ENCODE data around the gene TRAPPC5. TPM values are rescaled to one million over a fixed set of nuclear protein-coding genes. Genes with fewer than 3 reads are reported as not detected.
"Not testable (repeated sequence)": the region's sequence is repeated elsewhere in the genome, so short reads cannot be mapped to it uniquely, and the experiment has no call there.

Gene TRAPPC5
- 100 to 1,000 TPM in 1 of 2 donors, 10 to 100 TPM in 1; 82.6 to 108 TPM for total RNA-seq
- long read RNA-seq, full-length matches to known transcripts = 7 of 8 reads
- long read RNA-seq, partial matches to known transcripts = 0 of 8 reads
- long read RNA-seq, other reads (novel, unspliced or antisense) = 1 of 8 reads

GRCh38 chr19:7680606-7681339 lies at the start of gene TRAPPC5:
TSS of gene TRAPPC5 (plus strand) at chr19:7680833. CDS start at chr19:7682254, 1,421 bp downstream.
- DNase-seq = peak; percentile 90
- intact Hi-C loops (cut with DNase I) = loop anchor here (5.0 to 10.0 kb wide), 2 partner anchors 113 to 326 kb away; no protein-coding TSS in a partner anchor

GRCh38 chr19:7631577-7631976 lies 49.1 kb upstream of the TRAPPC5 start:
- ATAC-seq (no peak), DNase-seq (no peak)
- intact Hi-C loops (cut with DNase I) = no loop called here

More at GRCh38 chr19:7680606-7681339, at the start of gene TRAPPC5:
- peak; percentile 87 to 91 for ATAC-seq

GRCh38 chr19:7632340-7633203 lies 48.1 kb upstream of the TRAPPC5 start:
- DNase-seq = no peak
- no peak for ATAC-seq
- intact Hi-C loops (cut with DNase I) = no loop called here

- intact Hi-C loops (cut with DNase I) = no loop called here
- ATAC-seq (no peak), DNase-seq (no peak)
Measured at GRCh38 chr19:7633698-7634097, 46.9 kb upstream of the TRAPPC5 start, which contains the start of gene PCP2. TSS of gene PCP2 (minus strand) at chr19:7633719. CDS start at chr19:7633457, 262 bp downstream.

- ATAC-seq (no peak), DNase-seq (no peak)
- intact Hi-C loops (cut with DNase I) = no loop called here
Measured at GRCh38 chr19:7635670-7636069, 45.0 kb upstream of the TRAPPC5 start.

GRCh38 chr19:7636317-7636690 lies 44.3 kb upstream of the TRAPPC5 start:
- no peak for DNase-seq
- intact Hi-C loops (cut with DNase I) = no loop called here
- ATAC-seq = no peak

- ATAC-seq (peak; percentile 88 to 93), DNase-seq (peak; percentile 64)
- intact Hi-C loops (cut with DNase I) = no loop called here
Measured at GRCh38 chr19:7636691-7637373, 43.8 kb upstream of the TRAPPC5 start, which contains the start of gene STXBP2. TSS of gene STXBP2 (plus strand) at chr19:7637110. CDS start at chr19:7637150, 40 bp downstream.

GRCh38 chr19:7637374-7638256 lies 43.0 kb upstream of the TRAPPC5 start:
- DNase-seq (peak; percentile 67), ATAC-seq (peak; percentile 7 to 67)
- intact Hi-C loops (cut with DNase I) = no loop called here

GRCh38 chr19:7638802-7639465 lies 41.7 kb upstream of the TRAPPC5 start:
- ATAC-seq (no peak), DNase-seq (no peak)
- intact Hi-C loops (cut with DNase I) = no loop called here

- intact Hi-C loops (cut with DNase I) = no loop called here
- DNase-seq (no peak), ATAC-seq (no peak)
Measured at GRCh38 chr19:7639863-7640348, 40.7 kb upstream of the TRAPPC5 start.

GRCh38 chr19:7640803-7641202 lies 39.8 kb upstream of the TRAPPC5 start:
- no peak for DNase-seq
- ATAC-seq = no peak
- intact Hi-C loops (cut with DNase I) = no loop called here

GRCh38 chr19:7641290-7642276 lies 39.0 kb upstream of the TRAPPC5 start:
- no peak for DNase-seq
- intact Hi-C loops (cut with DNase I) = no loop called here

GRCh38 chr19:7642295-7643030 lies 38.2 kb upstream of the TRAPPC5 start:
- intact Hi-C loops (cut with DNase I) = no loop called here
- DNase-seq (no peak), ATAC-seq (no peak)

More at GRCh38 chr19:7641290-7642276, 39.0 kb upstream of the TRAPPC5 start:
- no peak for ATAC-seq

GRCh38 chr19:7643031-7643415 lies 37.6 kb upstream of the TRAPPC5 start:
- intact Hi-C loops (cut with DNase I) = no loop called here
- no peak for ATAC-seq
- DNase-seq = no peak

GRCh38 chr19:7643629-7644549 lies 36.7 kb upstream of the TRAPPC5 start:
- DNase-seq; intact Hi-C loops (cut with DNase I); ATAC-seq: not testable (repeated sequence)

All from left cardiac atrium (tissue), 4 donors.